ENCODE results near the gene CDC26.

DNA sequence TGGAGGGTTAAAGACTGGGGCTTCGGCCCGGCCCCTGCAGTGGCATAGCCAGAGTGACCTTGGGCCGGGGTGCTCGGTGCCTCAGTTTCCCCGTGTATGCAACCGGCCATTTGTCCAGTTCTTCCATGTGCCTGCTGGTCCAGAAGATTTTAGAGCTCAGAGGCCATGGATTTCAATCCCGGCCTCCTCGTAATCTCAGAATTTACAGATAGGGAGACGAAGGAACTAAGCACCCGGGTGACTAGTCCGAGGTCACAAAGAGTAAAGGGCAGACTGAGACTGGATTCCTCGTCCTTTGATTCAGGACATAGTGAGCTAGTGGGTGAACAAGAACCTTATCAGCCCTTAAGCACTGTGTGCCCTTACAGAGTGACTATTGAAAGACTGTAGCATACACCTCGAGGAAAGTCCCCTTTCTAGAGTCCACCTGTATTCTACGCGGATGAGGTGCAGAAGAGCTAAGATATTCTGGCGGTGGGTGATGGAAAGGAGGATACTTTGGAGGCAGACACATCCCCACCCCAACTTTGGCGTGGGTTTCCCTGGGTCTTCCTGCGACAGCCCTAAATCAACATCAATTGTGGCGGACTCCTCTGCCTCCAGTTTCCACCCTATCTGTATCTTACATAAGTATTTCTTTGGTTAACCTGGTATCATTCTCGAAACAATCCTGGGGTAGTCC is 53.4 kb downstream of the CDC26 start:
- TF ChIP-seq, protein P1, sequence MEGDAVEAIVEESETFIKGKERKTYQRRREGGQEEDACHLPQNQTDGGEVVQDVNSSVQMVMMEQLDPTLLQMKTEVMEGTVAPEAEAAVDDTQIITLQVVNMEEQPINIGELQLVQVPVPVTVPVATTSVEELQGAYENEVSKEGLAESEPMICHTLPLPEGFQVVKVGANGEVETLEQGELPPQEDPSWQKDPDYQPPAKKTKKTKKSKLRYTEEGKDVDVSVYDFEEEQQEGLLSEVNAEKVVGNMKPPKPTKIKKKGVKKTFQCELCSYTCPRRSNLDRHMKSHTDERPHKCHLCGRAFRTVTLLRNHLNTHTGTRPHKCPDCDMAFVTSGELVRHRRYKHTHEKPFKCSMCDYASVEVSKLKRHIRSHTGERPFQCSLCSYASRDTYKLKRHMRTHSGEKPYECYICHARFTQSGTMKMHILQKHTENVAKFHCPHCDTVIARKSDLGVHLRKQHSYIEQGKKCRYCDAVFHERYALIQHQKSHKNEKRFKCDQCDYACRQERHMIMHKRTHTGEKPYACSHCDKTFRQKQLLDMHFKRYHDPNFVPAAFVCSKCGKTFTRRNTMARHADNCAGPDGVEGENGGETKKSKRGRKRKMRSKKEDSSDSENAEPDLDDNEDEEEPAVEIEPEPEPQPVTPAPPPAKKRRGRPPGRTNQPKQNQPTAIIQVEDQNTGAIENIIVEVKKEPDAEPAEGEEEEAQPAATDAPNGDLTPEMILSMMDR (IDR thresholded peaks at IDR 0.05): no peak
- no peak for TF ChIP-seq POLR2A (IDR thresholded peaks at IDR 0.05)

Measured in transverse colon (tissue), 3 donors.